ENCODE data around the gene GTF2A1.

DNA sequence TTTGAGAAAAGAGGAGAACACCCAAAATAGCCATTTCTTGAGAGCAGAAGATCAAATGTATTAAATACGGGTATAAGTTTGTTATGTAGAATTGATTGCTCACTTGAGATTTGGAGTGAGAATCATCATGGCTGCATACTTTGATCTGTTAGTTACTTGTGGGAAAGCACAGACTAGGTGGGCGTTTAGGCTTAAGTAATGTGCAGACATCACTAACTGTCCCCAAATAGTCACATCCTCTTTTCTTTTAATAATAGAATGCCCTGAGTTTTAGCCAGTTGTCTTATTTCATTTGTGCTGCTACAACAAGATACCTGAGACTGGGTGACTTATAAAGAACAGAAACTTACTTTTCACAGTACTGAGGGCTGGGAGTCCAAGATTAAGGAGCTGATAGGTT lies 14.3 kb upstream of the GTF2A1 start:
- TF ChIP-seq, protein P1, sequence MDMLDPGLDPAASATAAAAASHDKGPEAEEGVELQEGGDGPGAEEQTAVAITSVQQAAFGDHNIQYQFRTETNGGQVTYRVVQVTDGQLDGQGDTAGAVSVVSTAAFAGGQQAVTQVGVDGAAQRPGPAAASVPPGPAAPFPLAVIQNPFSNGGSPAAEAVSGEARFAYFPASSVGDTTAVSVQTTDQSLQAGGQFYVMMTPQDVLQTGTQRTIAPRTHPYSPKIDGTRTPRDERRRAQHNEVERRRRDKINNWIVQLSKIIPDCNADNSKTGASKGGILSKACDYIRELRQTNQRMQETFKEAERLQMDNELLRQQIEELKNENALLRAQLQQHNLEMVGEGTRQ (CRISPR knock-in tag; IDR thresholded peaks at IDR 0.05), result no peak
- TF ChIP-seq, protein P2, sequence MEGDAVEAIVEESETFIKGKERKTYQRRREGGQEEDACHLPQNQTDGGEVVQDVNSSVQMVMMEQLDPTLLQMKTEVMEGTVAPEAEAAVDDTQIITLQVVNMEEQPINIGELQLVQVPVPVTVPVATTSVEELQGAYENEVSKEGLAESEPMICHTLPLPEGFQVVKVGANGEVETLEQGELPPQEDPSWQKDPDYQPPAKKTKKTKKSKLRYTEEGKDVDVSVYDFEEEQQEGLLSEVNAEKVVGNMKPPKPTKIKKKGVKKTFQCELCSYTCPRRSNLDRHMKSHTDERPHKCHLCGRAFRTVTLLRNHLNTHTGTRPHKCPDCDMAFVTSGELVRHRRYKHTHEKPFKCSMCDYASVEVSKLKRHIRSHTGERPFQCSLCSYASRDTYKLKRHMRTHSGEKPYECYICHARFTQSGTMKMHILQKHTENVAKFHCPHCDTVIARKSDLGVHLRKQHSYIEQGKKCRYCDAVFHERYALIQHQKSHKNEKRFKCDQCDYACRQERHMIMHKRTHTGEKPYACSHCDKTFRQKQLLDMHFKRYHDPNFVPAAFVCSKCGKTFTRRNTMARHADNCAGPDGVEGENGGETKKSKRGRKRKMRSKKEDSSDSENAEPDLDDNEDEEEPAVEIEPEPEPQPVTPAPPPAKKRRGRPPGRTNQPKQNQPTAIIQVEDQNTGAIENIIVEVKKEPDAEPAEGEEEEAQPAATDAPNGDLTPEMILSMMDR (IDR thresholded peaks at IDR 0.05), result no peak
